Measurements from ENCODE around the gene TMEM185A.
"Not testable (repeated sequence)": the region's sequence is repeated elsewhere in the genome, so short reads cannot be mapped to it uniquely, and the experiment has no call there.

- TF ChIP-seq POLR2A, CTCF, POLR2AphosphoS5 (IDR thresholded peaks at IDR 0.05): not testable (repeated sequence)
These were observed 76.3 kb downstream of the TMEM185A start for GRCh38 chrX:149555251-149555650.
